GM23338 (cell line): ENCODE measurements around the gene ZNF212. TPM values are rescaled to one million over a fixed set of nuclear protein-coding genes. Genes with fewer than 3 reads are reported as not detected.

ENCODE experiments used
- EZH2 ChIP-seq: fragments of 200-600 bp; sonication (generic); IDR thresholded peaks from one replicate; pipeline ENCODE4 v1.8.0; 2017; ENCODE audit warnings: antibody characterized with exemption, mild to moderate bottlenecking, low read depth; ENCODE audit not compliant: unreplicated experiment
- EZH2phosphoT487 ChIP-seq: fragments of 200-600 bp; sonication (generic); IDR thresholded peaks from one replicate; pipeline ENCODE4 v1.8.1; 2018; ENCODE audit warnings: antibody characterized with exemption; ENCODE audit not compliant: unreplicated experiment
- NANOG ChIP-seq: IDR thresholded peaks from 2 replicates; pipeline ENCODE4 v1.6.1; 2016; ENCODE audit warnings: antibody characterized with exemption, borderline replicate concordance
- POLR2AphosphoS5 ChIP-seq: IDR thresholded peaks from 2 replicates; pipeline ENCODE4 v1.6.1; 2016; ENCODE audit warnings: antibody characterized with exemption, low read depth
- STAT1 ChIP-seq: IDR thresholded peaks from one replicate; pipeline ENCODE4 v1.6.1; 2016; ENCODE audit warnings: antibody characterized with exemption; ENCODE audit not compliant: unreplicated experiment
- ZNF331 ChIP-seq: fragments of 250-450 bp; sonication (Bioruptor Pico); IDR thresholded peaks from 2 replicates; pipeline ENCODE4 v1.5.0; 2020; ENCODE audit warnings: low read depth, mild to moderate bottlenecking, moderate library complexity
- polyA plus RNA-seq: library from polyadenylated mRNA; unstranded; fragments of >200 nt; fragmentation: Nextera tagmentation; extraction: Ambion mirVana; gene quantifications from 2 replicates; pipeline ENCODE4 v1.2.1, GENCODE V29; 2016
- total RNA-seq: library from RNA; depleted of rRNA; stranded (reverse); fragments of >200 nt; shearing (Covaris generic); gene quantifications from 2 replicates; pipeline ENCODE4 v1.2.3, GENCODE V29; 2014
- TF ChIP-seq, protein P1 (sequence below): fragments of 250-450 bp; sonication (Bioruptor Pico); IDR thresholded peaks from 2 replicates; pipeline ENCODE4 v1.5.0; 2020; ENCODE audit warnings: mild to moderate bottlenecking, moderate library complexity
- TF ChIP-seq, protein P2 (sequence below): IDR thresholded peaks from 2 replicates; pipeline ENCODE4 v1.6.1; 2016; ENCODE audit warnings: antibody characterized with exemption
- TF ChIP-seq, protein P3 (sequence below): IDR thresholded peaks from one replicate; pipeline ENCODE4 v1.6.1; 2018; ENCODE audit warnings: antibody characterized with exemption; ENCODE audit not compliant: unreplicated experiment
- TF ChIP-seq, protein P4 (sequence below), 2 experiments: fragments of 200-600 bp in 1 of 2; sonication (generic) in 1 of 2; conservative IDR thresholded peaks; 2 replicates each; pipeline versions ENCODE4 v1.5.1 to v1.6.1; 2016 to 2017; ENCODE audit warnings: antibody characterized with exemption in 2 of 2, low read depth in 2 of 2, mild to moderate bottlenecking in 2 of 2, moderate library complexity in 1 of 2

Gene ZNF212
- total and polyA plus RNA-seq, 2 experiments from 2014 or later: 10.8 to 18.9 TPM

DNA sequence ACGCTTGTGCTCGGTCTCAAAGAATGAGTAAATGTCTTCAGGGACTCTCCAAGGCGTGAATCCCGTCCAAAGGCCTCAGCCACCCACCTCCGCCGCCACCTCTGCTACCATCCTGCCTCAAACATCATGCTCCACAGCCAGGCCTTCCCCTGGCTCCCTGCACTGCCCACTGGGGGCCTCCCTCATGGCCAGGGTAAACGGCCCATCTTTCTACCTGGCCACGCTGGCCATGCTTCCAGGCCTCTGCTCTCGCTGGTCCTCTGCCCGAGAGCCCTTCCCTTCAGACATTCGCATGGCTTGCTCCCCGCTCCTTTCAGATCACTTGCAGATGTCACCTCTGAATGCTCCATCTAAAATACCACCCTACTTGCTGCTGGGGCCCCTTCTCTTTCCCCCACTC, 62.8 kb downstream of the ZNF212 start (continued):
- TF ChIP-seq, protein P1, sequence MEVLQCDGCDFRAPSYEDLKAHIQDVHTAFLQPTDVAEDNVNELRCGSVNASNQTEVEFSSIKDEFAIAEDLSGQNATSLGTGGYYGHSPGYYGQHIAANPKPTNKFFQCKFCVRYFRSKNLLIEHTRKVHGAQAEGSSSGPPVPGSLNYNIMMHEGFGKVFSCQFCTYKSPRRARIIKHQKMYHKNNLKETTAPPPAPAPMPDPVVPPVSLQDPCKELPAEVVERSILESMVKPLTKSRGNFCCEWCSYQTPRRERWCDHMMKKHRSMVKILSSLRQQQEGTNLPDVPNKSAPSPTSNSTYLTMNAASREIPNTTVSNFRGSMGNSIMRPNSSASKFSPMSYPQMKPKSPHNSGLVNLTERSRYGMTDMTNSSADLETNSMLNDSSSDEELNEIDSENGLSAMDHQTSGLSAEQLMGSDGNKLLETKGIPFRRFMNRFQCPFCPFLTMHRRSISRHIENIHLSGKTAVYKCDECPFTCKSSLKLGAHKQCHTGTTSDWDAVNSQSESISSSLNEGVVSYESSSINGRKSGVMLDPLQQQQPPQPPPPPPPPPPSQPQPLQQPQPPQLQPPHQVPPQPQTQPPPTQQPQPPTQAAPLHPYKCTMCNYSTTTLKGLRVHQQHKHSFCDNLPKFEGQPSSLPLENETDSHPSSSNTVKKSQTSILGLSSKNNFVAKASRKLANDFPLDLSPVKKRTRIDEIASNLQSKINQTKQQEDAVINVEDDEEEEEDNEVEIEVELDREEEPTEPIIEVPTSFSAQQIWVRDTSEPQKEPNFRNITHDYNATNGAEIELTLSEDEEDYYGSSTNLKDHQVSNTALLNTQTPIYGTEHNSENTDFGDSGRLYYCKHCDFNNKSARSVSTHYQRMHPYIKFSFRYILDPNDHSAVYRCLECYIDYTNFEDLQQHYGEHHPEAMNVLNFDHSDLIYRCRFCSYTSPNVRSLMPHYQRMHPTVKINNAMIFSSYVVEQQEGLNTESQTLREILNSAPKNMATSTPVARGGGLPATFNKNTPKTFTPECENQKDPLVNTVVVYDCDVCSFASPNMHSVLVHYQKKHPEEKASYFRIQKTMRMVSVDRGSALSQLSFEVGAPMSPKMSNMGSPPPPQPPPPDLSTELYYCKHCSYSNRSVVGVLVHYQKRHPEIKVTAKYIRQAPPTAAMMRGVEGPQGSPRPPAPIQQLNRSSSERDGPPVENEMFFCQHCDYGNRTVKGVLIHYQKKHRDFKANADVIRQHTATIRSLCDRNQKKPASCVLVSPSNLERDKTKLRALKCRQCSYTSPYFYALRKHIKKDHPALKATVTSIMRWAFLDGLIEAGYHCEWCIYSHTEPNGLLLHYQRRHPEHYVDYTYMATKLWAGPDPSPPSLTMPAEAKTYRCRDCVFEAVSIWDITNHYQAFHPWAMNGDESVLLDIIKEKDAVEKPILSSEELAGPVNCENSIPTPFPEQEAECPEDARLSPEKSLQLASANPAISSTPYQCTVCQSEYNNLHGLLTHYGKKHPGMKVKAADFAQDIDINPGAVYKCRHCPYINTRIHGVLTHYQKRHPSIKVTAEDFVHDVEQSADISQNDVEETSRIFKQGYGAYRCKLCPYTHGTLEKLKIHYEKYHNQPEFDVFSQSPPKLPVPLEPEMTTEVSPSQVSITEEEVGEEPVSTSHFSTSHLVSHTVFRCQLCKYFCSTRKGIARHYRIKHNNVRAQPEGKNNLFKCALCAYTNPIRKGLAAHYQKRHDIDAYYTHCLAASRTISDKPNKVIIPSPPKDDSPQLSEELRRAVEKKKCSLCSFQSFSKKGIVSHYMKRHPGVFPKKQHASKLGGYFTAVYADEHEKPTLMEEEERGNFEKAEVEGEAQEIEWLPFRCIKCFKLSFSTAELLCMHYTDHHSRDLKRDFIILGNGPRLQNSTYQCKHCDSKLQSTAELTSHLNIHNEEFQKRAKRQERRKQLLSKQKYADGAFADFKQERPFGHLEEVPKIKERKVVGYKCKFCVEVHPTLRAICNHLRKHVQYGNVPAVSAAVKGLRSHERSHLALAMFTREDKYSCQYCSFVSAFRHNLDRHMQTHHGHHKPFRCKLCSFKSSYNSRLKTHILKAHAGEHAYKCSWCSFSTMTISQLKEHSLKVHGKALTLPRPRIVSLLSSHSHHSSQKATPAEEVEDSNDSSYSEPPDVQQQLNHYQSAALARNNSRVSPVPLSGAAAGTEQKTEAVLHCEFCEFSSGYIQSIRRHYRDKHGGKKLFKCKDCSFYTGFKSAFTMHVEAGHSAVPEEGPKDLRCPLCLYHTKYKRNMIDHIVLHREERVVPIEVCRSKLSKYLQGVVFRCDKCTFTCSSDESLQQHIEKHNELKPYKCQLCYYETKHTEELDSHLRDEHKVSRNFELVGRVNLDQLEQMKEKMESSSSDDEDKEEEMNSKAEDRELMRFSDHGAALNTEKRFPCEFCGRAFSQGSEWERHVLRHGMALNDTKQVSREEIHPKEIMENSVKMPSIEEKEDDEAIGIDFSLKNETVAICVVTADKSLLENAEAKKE (CRISPR knock-in tag): no peak
- TF ChIP-seq EZH2phosphoT487 (no peak), STAT1 (no peak), EZH2 (no peak), POLR2AphosphoS5 (no peak), ZNF331 (CRISPR knock-in tag) (no peak), NANOG (no peak)
- TF ChIP-seq, protein P2, sequence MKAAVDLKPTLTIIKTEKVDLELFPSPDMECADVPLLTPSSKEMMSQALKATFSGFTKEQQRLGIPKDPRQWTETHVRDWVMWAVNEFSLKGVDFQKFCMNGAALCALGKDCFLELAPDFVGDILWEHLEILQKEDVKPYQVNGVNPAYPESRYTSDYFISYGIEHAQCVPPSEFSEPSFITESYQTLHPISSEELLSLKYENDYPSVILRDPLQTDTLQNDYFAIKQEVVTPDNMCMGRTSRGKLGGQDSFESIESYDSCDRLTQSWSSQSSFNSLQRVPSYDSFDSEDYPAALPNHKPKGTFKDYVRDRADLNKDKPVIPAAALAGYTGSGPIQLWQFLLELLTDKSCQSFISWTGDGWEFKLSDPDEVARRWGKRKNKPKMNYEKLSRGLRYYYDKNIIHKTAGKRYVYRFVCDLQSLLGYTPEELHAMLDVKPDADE: no peak
- TF ChIP-seq, protein P3, sequence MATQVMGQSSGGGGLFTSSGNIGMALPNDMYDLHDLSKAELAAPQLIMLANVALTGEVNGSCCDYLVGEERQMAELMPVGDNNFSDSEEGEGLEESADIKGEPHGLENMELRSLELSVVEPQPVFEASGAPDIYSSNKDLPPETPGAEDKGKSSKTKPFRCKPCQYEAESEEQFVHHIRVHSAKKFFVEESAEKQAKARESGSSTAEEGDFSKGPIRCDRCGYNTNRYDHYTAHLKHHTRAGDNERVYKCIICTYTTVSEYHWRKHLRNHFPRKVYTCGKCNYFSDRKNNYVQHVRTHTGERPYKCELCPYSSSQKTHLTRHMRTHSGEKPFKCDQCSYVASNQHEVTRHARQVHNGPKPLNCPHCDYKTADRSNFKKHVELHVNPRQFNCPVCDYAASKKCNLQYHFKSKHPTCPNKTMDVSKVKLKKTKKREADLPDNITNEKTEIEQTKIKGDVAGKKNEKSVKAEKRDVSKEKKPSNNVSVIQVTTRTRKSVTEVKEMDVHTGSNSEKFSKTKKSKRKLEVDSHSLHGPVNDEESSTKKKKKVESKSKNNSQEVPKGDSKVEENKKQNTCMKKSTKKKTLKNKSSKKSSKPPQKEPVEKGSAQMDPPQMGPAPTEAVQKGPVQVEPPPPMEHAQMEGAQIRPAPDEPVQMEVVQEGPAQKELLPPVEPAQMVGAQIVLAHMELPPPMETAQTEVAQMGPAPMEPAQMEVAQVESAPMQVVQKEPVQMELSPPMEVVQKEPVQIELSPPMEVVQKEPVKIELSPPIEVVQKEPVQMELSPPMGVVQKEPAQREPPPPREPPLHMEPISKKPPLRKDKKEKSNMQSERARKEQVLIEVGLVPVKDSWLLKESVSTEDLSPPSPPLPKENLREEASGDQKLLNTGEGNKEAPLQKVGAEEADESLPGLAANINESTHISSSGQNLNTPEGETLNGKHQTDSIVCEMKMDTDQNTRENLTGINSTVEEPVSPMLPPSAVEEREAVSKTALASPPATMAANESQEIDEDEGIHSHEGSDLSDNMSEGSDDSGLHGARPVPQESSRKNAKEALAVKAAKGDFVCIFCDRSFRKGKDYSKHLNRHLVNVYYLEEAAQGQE: no peak
- TF ChIP-seq, protein P4, sequence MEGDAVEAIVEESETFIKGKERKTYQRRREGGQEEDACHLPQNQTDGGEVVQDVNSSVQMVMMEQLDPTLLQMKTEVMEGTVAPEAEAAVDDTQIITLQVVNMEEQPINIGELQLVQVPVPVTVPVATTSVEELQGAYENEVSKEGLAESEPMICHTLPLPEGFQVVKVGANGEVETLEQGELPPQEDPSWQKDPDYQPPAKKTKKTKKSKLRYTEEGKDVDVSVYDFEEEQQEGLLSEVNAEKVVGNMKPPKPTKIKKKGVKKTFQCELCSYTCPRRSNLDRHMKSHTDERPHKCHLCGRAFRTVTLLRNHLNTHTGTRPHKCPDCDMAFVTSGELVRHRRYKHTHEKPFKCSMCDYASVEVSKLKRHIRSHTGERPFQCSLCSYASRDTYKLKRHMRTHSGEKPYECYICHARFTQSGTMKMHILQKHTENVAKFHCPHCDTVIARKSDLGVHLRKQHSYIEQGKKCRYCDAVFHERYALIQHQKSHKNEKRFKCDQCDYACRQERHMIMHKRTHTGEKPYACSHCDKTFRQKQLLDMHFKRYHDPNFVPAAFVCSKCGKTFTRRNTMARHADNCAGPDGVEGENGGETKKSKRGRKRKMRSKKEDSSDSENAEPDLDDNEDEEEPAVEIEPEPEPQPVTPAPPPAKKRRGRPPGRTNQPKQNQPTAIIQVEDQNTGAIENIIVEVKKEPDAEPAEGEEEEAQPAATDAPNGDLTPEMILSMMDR (conservative IDR thresholded peaks at IDR 0.05; ENCODE audit: low read depth in 2 of 2): no peak
